ENCODE results near the gene SCYGR3.

SCYGR3 gene, protein sequence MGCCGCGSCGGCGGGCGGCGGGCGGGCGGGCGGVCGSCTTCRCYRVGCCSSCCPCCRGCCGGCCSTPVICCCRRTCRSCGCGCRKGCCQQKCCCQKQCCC

DNA sequence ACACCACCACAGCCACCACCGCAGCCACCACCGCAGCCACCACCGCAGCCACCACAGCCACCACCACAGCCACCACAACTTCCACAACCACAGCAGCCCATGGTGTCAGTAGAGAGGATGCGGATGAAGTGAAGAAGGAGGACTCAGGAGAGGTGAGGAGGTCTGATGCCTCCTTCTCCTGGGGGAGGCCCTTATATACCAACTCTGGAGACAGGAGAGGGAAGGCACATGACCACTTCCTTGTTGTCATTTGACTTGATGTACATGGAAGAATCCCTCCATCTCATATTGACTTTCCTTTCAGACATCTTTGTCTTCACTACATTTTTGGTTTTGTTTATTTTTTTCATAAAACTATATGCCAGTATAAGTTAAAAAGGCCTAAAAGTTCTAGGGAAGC, at the start of gene SCYGR3:
Gene SCYGR3 (minus strand): TSS at position 101 of the 400 bp plus-strand sequence. CDS start 0 bp downstream, at position 101.
- H3K36me3 ChIP-seq, result no peaks in the 10 kb centered on the region
- H3K9me3 ChIP-seq, result no peaks in the 10 kb centered on the region
- no peaks in the 10 kb centered on the region for H4K20me1 ChIP-seq
- no peak for TF ChIP-seq Cebpa-rat (IDR thresholded peaks at IDR 0.05)
- H3K4me1 ChIP-seq, result peaks cover 12% of the 10 kb centered on the region; the same call in 1 of the 2 replicates
- no peak within 1 kb of the TSS for H3K4me2 ChIP-seq
- H3K9ac ChIP-seq, result no peak within 1 kb of the TSS
- H3K27me3 ChIP-seq, result no peaks in the 10 kb centered on the region
- H3K4me3 ChIP-seq, result no peak within 1 kb of the TSS
- no peak within 1 kb of the TSS for H3K27ac ChIP-seq

DNA sequence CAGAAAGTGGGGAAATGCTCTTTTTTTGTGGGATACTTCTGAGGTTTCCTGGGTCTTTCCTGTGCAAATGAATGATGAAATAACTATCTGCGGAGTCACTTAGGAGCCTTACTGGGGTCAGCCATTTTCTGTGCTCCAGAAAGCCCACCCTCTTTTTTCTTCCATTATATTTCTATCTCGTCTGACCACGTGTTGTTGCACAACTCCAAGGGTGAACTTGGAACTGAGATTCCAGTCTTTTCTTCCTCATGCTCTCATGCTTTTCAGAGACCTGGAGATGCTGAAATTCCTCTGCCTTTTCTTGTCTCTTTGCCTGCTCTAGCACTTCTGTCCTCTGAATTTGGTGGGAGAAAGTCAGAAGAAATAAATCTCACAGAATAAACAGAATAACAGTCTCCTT, 47.2 kb upstream of the SCYGR3 start:
- Histone ChIP-seq H3K4me2 (no peak overlapping the region), H4K20me1 (no peaks in the 10 kb centered on the region)

DNA sequence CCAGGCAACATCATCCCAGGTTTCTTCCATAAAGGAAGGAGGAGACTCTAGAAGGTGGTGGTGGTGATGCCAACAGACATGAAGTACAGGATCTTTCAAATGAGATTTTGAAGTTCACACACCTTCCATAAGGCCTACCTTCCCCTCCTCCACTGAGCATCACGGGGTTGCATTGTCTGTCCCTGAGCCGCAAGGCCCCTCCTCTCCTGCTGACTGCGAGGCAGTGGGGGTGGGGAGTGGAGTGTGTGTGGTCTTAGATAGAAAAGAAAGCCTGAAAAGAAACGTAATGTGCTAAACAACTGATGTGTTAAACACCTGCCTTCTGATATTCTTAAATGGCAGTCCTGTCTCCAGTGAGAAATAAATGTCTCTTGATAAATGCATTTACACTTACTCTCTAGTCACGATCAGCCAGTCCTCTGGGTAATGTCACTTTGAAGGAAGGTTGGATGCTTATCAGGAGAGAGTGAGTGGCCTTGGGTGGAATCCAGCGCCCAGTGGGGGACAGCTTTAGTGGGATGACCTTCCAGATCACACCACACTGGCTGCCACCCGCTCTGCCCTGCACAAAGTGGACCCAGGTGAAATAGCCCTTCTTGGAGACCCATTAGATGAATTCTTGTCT, 46.5 kb upstream of the SCYGR3 start:
- H4K20me1 ChIP-seq, result no peaks in the 10 kb centered on the region
- no peak overlapping the region for H3K4me2 ChIP-seq
- H3K4me1 ChIP-seq, result no peaks in the 10 kb centered on the region
- H3K4me3 ChIP-seq, result no peak overlapping the region
- no peaks in the 10 kb centered on the region for H3K9me3 ChIP-seq
- no peaks in the 10 kb centered on the region for H3K36me3 ChIP-seq
- H3K9ac ChIP-seq, result no peak overlapping the region
- no peak for TF ChIP-seq Cebpa-rat (IDR thresholded peaks at IDR 0.05)
- H3K27me3 ChIP-seq, result no peaks in the 10 kb centered on the region
- H3K27ac ChIP-seq, result no peak overlapping the region

More for the DNA sequence above, 47.2 kb upstream of the SCYGR3 start:
- H3K4me3 ChIP-seq, result no peak overlapping the region
- no peak overlapping the region for H3K27ac ChIP-seq
- no peaks in the 10 kb centered on the region for H3K27me3 ChIP-seq
- H3K9ac ChIP-seq, result no peak overlapping the region
- TF ChIP-seq Cebpa-rat (IDR thresholded peaks at IDR 0.05), result no peak
- H3K4me1 ChIP-seq, result no peaks in the 10 kb centered on the region
- H3K36me3 ChIP-seq, result no peaks in the 10 kb centered on the region
- H3K9me3 ChIP-seq, result no peaks in the 10 kb centered on the region

DNA sequence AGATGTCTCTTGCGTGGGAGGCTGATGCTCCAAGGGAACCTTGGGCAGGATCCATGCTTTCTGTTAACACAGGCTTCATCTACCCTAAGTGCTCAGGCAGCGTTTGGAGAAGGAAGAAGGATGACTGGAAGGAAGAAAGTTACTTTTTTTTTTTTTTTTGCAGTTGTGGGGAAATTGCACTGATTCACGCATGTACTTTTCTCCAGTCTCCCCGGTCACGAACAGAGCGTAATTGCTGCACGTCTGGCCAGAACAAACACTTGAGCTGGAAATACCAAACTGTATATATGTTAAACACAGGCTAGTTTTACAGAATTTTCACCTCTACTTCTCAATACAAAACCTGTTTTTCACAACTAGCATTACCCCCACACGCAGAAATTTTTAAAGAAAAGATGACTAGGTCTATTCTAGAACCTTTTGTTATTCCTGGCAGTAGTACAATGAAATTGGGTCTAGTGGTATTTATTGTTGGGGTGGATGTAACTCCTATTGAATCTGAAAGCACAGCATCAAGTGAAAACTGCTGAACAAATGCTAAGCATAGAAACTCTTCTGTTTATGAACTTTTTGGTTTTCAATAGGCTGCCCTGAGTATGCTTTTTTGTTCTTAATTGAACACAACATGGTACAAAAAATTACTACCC, 42.7 kb upstream of the SCYGR3 start:
- no peaks in the 10 kb centered on the region for H3K9me3 ChIP-seq
- H3K4me1 ChIP-seq, result no peaks in the 10 kb centered on the region
- no peak overlapping the region for H3K4me3 ChIP-seq
- TF ChIP-seq Cebpa-rat (IDR thresholded peaks at IDR 0.05), result no peak
- H3K4me2 ChIP-seq, result no peak overlapping the region
- no peaks in the 10 kb centered on the region for H4K20me1 ChIP-seq
- no peaks in the 10 kb centered on the region for H3K27me3 ChIP-seq
- no peak overlapping the region for H3K27ac ChIP-seq
- H3K9ac ChIP-seq, result no peak overlapping the region
- no peaks in the 10 kb centered on the region for H3K36me3 ChIP-seq

DNA sequence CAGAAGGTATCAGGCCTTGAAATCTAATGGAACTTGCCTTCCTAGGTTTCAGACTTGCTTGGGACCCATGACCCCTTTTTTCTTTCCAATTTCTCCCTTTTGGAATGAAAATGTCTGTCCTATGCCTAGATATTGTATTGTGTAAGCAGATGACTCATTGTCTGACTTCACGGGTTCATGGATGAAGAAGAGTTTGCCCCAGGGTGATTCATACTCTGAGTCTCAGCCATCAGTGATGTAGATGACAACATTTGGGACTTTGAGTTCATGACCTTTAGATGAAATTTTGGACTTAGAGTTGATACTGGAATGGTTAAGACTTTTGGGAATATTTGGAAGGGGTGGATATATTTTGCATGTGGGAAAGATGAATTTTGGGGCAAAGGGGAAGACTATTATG, 40.8 kb upstream of the SCYGR3 start:
- H3K4me1 ChIP-seq, result no peaks in the 10 kb centered on the region
- no peak overlapping the region for H3K4me3 ChIP-seq
- H3K9ac ChIP-seq, result no peak overlapping the region
- TF ChIP-seq Cebpa-rat (IDR thresholded peaks at IDR 0.05), result no peak
- H4K20me1 ChIP-seq, result no peaks in the 10 kb centered on the region
- H3K4me2 ChIP-seq, result no peak overlapping the region
- H3K36me3 ChIP-seq, result no peaks in the 10 kb centered on the region
- no peak overlapping the region for H3K27ac ChIP-seq
- no peaks in the 10 kb centered on the region for H3K9me3 ChIP-seq
- H3K27me3 ChIP-seq, result no peaks in the 10 kb centered on the region

DNA sequence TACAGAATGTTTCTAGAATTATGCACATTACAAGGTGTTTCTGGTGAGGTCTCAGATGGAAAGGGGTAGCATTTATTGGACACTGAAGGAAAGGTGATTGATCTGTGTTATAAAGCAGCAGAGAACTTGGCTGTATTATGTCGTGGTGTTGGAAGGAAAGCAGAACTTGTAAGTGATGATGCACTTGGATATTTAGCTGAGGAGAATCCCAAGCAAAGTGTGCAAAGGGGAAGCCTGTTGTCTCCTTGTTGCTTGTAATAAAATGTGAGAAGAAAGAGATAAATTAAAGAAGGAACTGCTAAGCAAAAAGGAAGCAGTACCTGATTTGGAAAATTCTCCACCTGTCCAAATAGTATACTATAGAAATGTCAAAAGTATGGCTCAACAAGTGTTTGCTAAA, 39.8 kb upstream of the SCYGR3 start:
- no peak for TF ChIP-seq Cebpa-rat (IDR thresholded peaks at IDR 0.05)
- Histone ChIP-seq H3K4me1 (no peaks in the 10 kb centered on the region), H3K9ac (no peak overlapping the region), H3K36me3 (no peaks in the 10 kb centered on the region), H3K27ac (no peak overlapping the region), H3K27me3 (no peaks in the 10 kb centered on the region), H3K4me3 (no peak overlapping the region), H4K20me1 (no peaks in the 10 kb centered on the region), H3K4me2 (no peak overlapping the region), H3K9me3 (no peaks in the 10 kb centered on the region)

DNA sequence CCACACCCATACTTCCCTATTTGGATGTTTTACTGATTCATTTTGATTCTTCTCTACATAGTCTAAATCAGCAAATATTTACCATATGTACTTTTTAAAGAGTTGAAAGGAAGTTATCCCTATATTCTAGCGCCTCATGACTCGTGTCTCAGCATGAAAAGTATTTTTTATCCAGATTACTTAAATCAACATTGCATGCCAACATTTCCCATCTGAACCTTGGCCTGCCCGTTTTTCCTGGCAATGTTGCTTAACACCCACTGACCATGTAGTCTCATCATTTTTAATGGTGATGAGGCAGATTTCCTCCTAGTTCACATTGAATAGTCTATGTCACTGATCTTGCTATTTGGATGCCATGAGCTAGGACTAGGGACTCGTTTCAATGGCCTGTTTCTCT, 38.8 kb upstream of the SCYGR3 start:
- TF ChIP-seq Cebpa-rat (IDR thresholded peaks at IDR 0.05), result no peak
- H3K4me2 ChIP-seq, result no peak overlapping the region

DNA sequence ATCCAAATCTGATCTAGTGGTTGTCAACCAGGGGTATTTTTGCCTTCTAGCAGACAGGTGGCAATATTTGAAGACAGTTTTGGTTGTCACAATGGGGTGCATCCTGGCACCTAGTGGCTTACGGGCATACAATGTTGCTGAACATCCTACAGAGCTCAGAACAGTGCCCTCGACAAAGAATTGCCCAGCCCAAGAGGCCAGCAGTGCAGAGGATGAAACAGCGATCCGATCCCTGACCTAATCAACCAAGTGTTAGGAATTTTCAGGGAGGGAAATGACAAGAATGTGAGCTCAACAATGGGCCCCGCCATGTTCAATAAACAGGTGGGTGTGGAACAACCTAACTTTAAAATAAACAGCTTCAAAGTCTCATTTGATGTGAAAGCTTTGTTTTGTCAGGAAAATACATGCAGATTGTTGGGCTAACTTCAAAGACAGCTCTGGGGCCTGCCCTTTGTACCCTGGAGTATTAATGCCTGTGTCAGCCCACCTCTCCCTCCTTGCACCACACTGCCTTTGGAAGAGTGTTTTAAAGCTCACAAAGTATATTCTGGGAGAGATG, 29.4 kb upstream of the SCYGR3 start:
- no peaks in the 10 kb centered on the region for H3K9me3 ChIP-seq
- TF ChIP-seq Cebpa-rat (IDR thresholded peaks at IDR 0.05), result no peak
- H3K9ac ChIP-seq, result no peak overlapping the region
- H3K4me1 ChIP-seq, result no peaks in the 10 kb centered on the region
- H4K20me1 ChIP-seq, result no peaks in the 10 kb centered on the region
- H3K27me3 ChIP-seq, result no peaks in the 10 kb centered on the region
- no peaks in the 10 kb centered on the region for H3K36me3 ChIP-seq
- no peak overlapping the region for H3K4me3 ChIP-seq
- H3K4me2 ChIP-seq, result no peak overlapping the region
- H3K27ac ChIP-seq, result no peak overlapping the region

More for the DNA sequence above, 38.8 kb upstream of the SCYGR3 start:
- H3K27ac ChIP-seq, result no peak overlapping the region
- H3K4me3 ChIP-seq, result no peak overlapping the region
- H3K9me3 ChIP-seq, result no peaks in the 10 kb centered on the region
- H4K20me1 ChIP-seq, result no peaks in the 10 kb centered on the region
- H3K36me3 ChIP-seq, result no peaks in the 10 kb centered on the region
- H3K27me3 ChIP-seq, result no peaks in the 10 kb centered on the region
- no peak overlapping the region for H3K9ac ChIP-seq
- H3K4me1 ChIP-seq, result no peaks in the 10 kb centered on the region

DNA sequence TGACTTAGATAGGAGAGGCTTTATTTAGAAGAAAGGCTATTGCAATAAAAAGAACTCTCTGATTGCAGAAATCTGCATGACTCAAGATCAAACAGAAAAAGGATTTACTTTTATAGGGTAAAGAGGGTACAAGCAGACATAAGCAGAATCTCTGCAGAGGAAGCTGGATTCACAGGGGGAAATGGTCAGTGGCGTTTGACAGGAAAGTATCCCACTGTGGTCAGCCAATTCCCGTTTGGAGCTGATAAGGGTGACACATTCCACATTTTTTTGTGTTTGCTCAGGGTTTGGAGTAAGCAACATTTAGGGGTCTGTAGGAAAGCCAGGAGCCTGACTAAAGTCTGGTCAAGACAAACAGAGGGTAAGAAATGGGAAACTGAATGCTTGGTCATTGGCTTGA, 28.0 kb upstream of the SCYGR3 start:
- no peak overlapping the region for H3K27ac ChIP-seq
- no peak overlapping the region for H3K9ac ChIP-seq
- no peak overlapping the region for H3K4me2 ChIP-seq
- no peaks in the 10 kb centered on the region for H3K4me1 ChIP-seq
- H3K36me3 ChIP-seq, result no peaks in the 10 kb centered on the region
- no peak overlapping the region for H3K4me3 ChIP-seq
- TF ChIP-seq Cebpa-rat (IDR thresholded peaks at IDR 0.05), result no peak
- H3K27me3 ChIP-seq, result no peaks in the 10 kb centered on the region
- no peaks in the 10 kb centered on the region for H4K20me1 ChIP-seq
- H3K9me3 ChIP-seq, result no peaks in the 10 kb centered on the region

DNA sequence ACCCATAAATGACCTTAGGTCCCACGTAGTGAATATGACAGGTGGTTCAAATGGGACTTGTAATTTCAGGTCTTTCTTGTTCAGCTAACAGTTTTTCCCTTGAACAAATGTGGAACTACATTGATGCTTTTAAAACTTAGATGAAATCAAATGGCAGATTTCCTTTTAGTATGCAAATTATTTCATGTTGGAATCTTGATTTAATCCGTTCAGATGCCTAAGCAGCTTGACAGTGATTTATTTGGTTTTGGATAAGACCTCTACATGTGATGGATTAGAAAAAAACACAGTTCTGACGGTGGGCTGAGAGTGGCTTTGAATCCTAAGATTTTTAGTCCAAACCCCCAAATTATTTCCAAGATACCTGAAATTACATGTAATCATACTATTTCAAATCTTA, 19.6 kb upstream of the SCYGR3 start:
- H3K36me3 ChIP-seq, result no peaks in the 10 kb centered on the region
- no peak overlapping the region for H3K4me2 ChIP-seq
- no peaks in the 10 kb centered on the region for H3K4me1 ChIP-seq
- H3K9ac ChIP-seq, result no peak overlapping the region
- no peak overlapping the region for H3K27ac ChIP-seq
- no peaks in the 10 kb centered on the region for H3K27me3 ChIP-seq
- H3K4me3 ChIP-seq, result no peak overlapping the region
- H3K9me3 ChIP-seq, result no peaks in the 10 kb centered on the region
- H4K20me1 ChIP-seq, result no peaks in the 10 kb centered on the region
- TF ChIP-seq Cebpa-rat (IDR thresholded peaks at IDR 0.05), result no peak

Measured in BLaER1 (cell line).